Measurements from ENCODE around the gene KRT33B.

DNA sequence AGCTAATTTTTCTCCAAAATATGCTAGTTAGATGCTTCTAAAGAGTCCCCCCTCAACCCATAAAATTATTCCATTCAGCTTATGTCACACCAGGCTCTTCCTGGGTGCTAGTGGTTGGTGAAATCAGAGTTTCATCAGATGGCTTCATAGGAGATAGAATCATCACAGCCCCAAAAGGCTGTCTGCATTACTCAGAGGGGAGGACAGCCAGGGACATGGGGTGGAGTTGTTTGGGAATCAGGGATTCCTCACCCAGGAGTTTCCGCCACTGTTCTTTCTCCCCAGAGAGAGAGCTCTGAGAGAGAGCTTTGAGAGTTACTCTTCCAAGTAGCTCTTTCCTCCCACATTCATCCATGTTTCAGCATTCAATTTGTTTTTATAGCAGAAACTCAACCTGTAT lies 12.8 kb upstream of the KRT33B start:
- TF ChIP-seq POLR2AphosphoS5 (IDR thresholded peaks at IDR 0.05; ENCODE audit: low read depth, low read length) = no peak
- TF ChIP-seq POLR2A (IDR thresholded peaks at IDR 0.05; ENCODE audit: low read depth, low read length) = no peak
- no peak for TF ChIP-seq TAF1 (IDR thresholded peaks at IDR 0.05; ENCODE audit: low read depth, low read length)
- no peak for TF ChIP-seq SPI1 (IDR thresholded peaks at IDR 0.05; ENCODE audit: low read depth, low read length)
- no peak for TF ChIP-seq POU2F2 (IDR thresholded peaks at IDR 0.05; ENCODE audit: low read depth, low read length)
